Activated naive CD8-positive, alpha-beta T cell (primary cell): ENCODE results near the gene PAX2.

Experiments
- H3K27ac Mint-ChIP-seq: one replicate; pipeline ENCODE4 v1.8.0; 2021; ENCODE audit warnings: mixed read lengths
- H3K27me3 Mint-ChIP-seq: one replicate; pipeline ENCODE4 v1.8.0; 2021; ENCODE audit warnings: mixed read lengths
- H3K36me3 Mint-ChIP-seq: one replicate; pipeline ENCODE4 v1.8.0; 2021; ENCODE audit warnings: mixed read lengths
- H3K4me1 Mint-ChIP-seq: one replicate; pipeline ENCODE4 v1.8.0; 2021; ENCODE audit warnings: low read depth, mixed read lengths
- H3K4me3 Mint-ChIP-seq: one replicate; pipeline ENCODE4 v1.8.0; 2021; ENCODE audit warnings: mild to moderate bottlenecking, mixed read lengths
- H3K9me3 Mint-ChIP-seq: one replicate; pipeline ENCODE4 v1.8.0; 2021; ENCODE audit warnings: low read depth, mixed read lengths

The PAX2 gene

GRCh38 chr10:100741378-100742075 lies 3.9 kb upstream of the PAX2 start:
- Mint-ChIP-seq H3K27me3 (peaks cover 46% of the 10 kb centered on the region), H3K9me3 (no peaks in the 10 kb centered on the region), H3K4me1 (peaks cover 39% of the 10 kb centered on the region), H3K27ac (no peak overlapping the region), H3K4me3 (no peak overlapping the region), H3K36me3 (no peaks in the 10 kb centered on the region)

- Mint-ChIP-seq H3K27me3 (peaks cover 44% of the 10 kb centered on the region), H3K4me3 (no peak overlapping the region), H3K9me3 (no peaks in the 10 kb centered on the region), H3K4me1 (peaks cover 43% of the 10 kb centered on the region), H3K27ac (no peak overlapping the region), H3K36me3 (no peaks in the 10 kb centered on the region)
Observed at GRCh38 chr10:100742076-100742771, 3.2 kb upstream of the PAX2 start.

- Mint-ChIP-seq H3K4me1 (peaks cover 41% of the 10 kb centered on the region), H3K9me3 (no peaks in the 10 kb centered on the region), H3K36me3 (no peaks in the 10 kb centered on the region), H3K27ac (no peak overlapping the region), H3K4me3 (no peak overlapping the region), H3K27me3 (peaks cover 43% of the 10 kb centered on the region)
Observed at GRCh38 chr10:100742936-100743335, 2.4 kb upstream of the PAX2 start.

DNA sequence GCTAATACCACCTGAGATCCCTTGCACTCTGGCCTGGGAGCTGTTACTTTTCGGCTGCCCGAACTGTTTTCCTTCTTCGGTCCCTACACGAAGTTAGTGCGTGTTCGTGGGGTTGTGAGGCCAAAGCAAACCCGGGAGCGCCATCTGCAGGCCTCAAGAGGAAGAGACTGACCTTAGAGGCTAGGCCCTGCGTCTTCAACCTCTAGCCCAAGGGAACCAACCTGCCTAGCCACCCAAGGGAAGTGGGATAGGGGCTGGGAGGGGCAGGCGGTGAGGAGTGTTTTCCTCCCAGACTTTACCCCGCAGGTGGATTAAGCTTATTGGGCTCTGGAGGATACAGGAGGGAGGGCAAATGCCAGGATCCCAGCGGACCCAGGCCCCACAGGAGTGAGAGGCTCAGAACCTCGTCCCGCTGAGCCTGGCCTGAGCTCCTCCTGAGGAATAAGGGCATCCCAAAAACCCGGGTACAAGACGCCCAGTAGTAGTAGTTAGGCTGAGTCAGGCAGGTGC lies 1.7 kb upstream of the PAX2 start:
- Mint-ChIP-seq H3K9me3 (no peaks in the 10 kb centered on the region), H3K4me3 (peak overlapping the region; percentile 32), H3K27me3 (peaks cover 35% of the 10 kb centered on the region), H3K27ac (no peak overlapping the region), H3K36me3 (no peaks in the 10 kb centered on the region), H3K4me1 (peaks cover 37% of the 10 kb centered on the region)

GRCh38 chr10:100744136-100744986 lies 1.0 kb upstream of the PAX2 start:
- Mint-ChIP-seq H3K27me3 (peaks cover 41% of the 10 kb centered on the region), H3K36me3 (no peaks in the 10 kb centered on the region), H3K27ac (no peak overlapping the region), H3K4me1 (peaks cover 43% of the 10 kb centered on the region), H3K4me3 (peak overlapping the region; percentile 59), H3K9me3 (no peaks in the 10 kb centered on the region)

GRCh38 chr10:100745882-100746783 lies 751 bp downstream of the PAX2 start:
- Mint-ChIP-seq H3K9me3 (no peaks in the 10 kb centered on the region), H3K4me3 (peak overlapping the region; percentile 68), H3K27ac (no peak overlapping the region), H3K27me3 (peaks cover 28% of the 10 kb centered on the region), H3K36me3 (no peaks in the 10 kb centered on the region), H3K4me1 (peaks cover 45% of the 10 kb centered on the region)

DNA sequence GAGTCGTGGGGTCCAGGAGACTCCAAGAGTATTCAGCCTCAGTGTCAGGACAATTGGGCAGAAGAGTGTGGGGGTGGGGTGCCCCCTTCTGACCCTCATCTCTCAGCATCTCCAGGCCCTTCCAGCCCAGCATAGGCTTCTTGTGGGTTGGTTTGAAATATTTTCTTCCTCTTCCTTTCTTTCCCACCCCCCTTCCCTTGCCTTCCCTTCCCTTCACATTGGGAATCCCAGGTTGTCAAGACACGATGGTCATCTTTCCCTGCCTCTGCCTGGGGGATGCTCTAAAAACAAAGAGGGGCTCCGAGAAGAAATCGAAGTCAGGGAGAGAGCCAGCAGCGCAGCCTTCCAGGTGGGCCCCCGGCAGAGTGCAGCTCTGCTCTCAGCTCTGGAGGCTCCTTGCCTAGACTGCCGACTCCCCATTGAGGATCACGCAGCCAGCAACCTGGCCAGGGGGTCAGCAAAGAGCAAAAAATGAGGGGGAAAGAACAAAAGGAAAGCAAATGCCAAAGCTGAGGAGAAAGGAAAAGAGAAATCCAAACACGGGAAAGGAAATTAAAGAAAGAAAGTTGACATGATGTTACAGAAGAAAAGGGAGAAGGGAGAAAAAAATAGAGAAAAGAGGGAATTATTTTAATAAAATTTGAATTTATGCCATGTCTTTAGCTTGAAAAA lies 1.5 kb downstream of the PAX2 start:
- Mint-ChIP-seq H3K4me3 (peak overlapping the region; percentile 68), H3K27ac (no peak overlapping the region), H3K4me1 (peaks cover 45% of the 10 kb centered on the region), H3K9me3 (no peaks in the 10 kb centered on the region), H3K36me3 (no peaks in the 10 kb centered on the region), H3K27me3 (peaks cover 32% of the 10 kb centered on the region)

DNA sequence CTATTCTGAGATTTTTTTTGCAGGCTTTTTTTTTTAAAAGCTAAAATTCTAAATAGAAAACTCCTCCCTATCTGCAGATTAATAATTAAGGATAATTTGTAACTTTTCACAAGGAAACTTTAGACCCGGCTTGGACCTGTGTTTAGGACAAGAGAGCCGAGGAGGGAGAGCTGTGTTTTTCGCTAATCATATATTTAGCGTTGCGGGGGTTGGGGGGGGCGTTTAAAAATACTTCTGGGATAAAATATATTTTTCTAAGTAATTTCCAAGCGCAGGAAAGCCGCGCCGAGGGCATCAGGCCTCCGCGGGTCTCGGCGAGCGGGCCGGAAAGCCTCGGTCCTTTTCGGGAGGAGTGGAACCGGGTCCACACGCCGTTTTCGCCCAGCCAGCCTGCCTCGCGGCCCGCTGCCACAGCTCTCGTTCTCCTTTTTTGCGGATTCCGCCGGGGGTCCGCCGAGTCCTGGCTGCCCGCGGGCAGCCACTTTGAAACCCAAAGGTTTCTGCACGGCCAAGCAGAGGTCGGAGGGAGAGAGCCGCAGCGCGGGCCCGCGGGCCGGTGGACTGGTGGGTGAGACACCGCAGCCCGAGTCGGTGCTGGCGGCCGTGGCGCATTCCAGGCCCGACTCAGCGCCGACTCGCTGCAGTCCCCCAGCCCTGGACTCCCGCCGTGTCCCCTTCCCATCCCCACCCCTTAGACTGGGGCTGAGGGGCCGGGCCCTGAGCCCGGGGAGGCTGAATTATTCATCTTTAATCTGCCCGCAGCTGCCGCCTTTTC lies 2.3 kb downstream of the PAX2 start:
- H3K4me3 Mint-ChIP-seq = peak overlapping the region; percentile 68
- H3K9me3 Mint-ChIP-seq = no peaks in the 10 kb centered on the region
- peaks cover 39% of the 10 kb centered on the region for H3K27me3 Mint-ChIP-seq
- H3K4me1 Mint-ChIP-seq = peaks cover 45% of the 10 kb centered on the region
- H3K27ac Mint-ChIP-seq = no peak overlapping the region
- H3K36me3 Mint-ChIP-seq = no peaks in the 10 kb centered on the region

- Mint-ChIP-seq H3K4me3 (peak overlapping the region; percentile 59), H3K9me3 (no peaks in the 10 kb centered on the region), H3K27me3 (peaks cover 36% of the 10 kb centered on the region), H3K4me1 (peaks cover 42% of the 10 kb centered on the region), H3K36me3 (no peaks in the 10 kb centered on the region), H3K27ac (no peak overlapping the region)
Observed at GRCh38 chr10:100748231-100749058, 3.1 kb downstream of the PAX2 start.

DNA sequence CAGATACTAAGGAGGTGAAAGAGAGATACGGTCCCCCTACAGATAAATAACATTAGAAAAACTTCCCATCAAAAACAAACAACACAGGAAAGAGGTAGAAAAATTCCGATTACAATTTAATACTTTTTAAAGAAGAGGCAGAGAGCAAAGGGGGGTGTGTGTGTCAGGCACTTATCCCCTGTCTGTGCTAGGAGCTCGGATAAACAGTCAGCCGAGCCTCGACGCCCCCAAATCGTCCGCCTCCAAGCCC lies 3.6 kb downstream of the PAX2 start:
- no peak overlapping the region for H3K27ac Mint-ChIP-seq
- H3K4me3 Mint-ChIP-seq = peak overlapping the region; percentile 59

GRCh38 chr10:100749309-100750217 lies 4.2 kb downstream of the PAX2 start:
- Mint-ChIP-seq H3K27ac (no peak overlapping the region), H3K36me3 (no peaks in the 10 kb centered on the region), H3K27me3 (peaks cover 40% of the 10 kb centered on the region), H3K4me3 (peak overlapping the region; percentile 59), H3K4me1 (peaks cover 33% of the 10 kb centered on the region), H3K9me3 (no peaks in the 10 kb centered on the region)

More for the DNA sequence above, 3.6 kb downstream of the PAX2 start:
- Mint-ChIP-seq H3K4me1 (peaks cover 36% of the 10 kb centered on the region), H3K27me3 (peaks cover 38% of the 10 kb centered on the region), H3K36me3 (no peaks in the 10 kb centered on the region), H3K9me3 (no peaks in the 10 kb centered on the region)
